H9 (cell line): ENCODE data around the gene F5. TPM values are rescaled to one million over a fixed set of nuclear protein-coding genes. Genes with fewer than 3 reads are reported as not detected.

Source experiments
- DNase-seq: peaks from one replicate; pipeline ENCODE4 v3.0.0-alpha.2; 2017
- H2AFZ ChIP-seq: one replicate; pipeline ENCODE4 v1.6.1; 2013; ENCODE audit warnings: mild to moderate bottlenecking, low read length, control low read depth, moderate library complexity
- H2AK5ac ChIP-seq: 2 replicates; pipeline ENCODE4 v1.6.1; 2013; ENCODE audit warnings: low read length, control low read depth, mixed read lengths; ENCODE audit not compliant: insufficient read length
- H2BK120ac ChIP-seq: one replicate; pipeline ENCODE4 v1.6.1; 2013; ENCODE audit warnings: low read depth, mild to moderate bottlenecking, low read length, control low read depth, inconsistent platforms; ENCODE audit not compliant: poor library complexity, severe bottlenecking
- H2BK12ac ChIP-seq: 2 replicates; pipeline ENCODE4 v1.6.1; 2013; ENCODE audit warnings: low read length, control low read depth, mixed read lengths, low read depth; ENCODE audit not compliant: insufficient read length
- H2BK15ac ChIP-seq: 2 replicates; pipeline ENCODE4 v1.6.1; 2013; ENCODE audit warnings: low read depth, low read length, control low read depth
- H2BK20ac ChIP-seq: one replicate; pipeline ENCODE4 v1.6.1; 2013; ENCODE audit warnings: low read depth, mild to moderate bottlenecking, low read length, control low read depth, inconsistent platforms; ENCODE audit not compliant: poor library complexity, severe bottlenecking
- H2BK5ac ChIP-seq: 2 replicates; pipeline ENCODE4 v1.6.1; 2013; ENCODE audit warnings: low read length, control low read depth, mixed read lengths; ENCODE audit not compliant: insufficient read length
- H3K14ac ChIP-seq: 2 replicates; pipeline ENCODE4 v1.6.1; 2013; ENCODE audit warnings: low read length, control low read depth; ENCODE audit not compliant: insufficient read depth
- H3K18ac ChIP-seq: 2 replicates; pipeline ENCODE4 v1.6.1; 2013; ENCODE audit warnings: low read depth, mild to moderate bottlenecking, mixed read lengths, low read length, control low read depth; ENCODE audit not compliant: insufficient read length
- H3K23ac ChIP-seq: 2 replicates; pipeline ENCODE4 v1.6.1; 2013; ENCODE audit warnings: low read length, control low read depth, mixed read lengths, low read depth; ENCODE audit not compliant: insufficient read length
- H3K23me2 ChIP-seq: 2 replicates; pipeline ENCODE4 v1.6.1; 2013; ENCODE audit warnings: low read depth, mild to moderate bottlenecking, mixed read lengths, low read length, control low read depth; ENCODE audit not compliant: insufficient read length, poor library complexity, severe bottlenecking
- H3K27ac ChIP-seq: 2 replicates; pipeline ENCODE4 v1.5.1; 2013; ENCODE audit warnings: low read length, control low read depth, mixed read lengths, low read depth; ENCODE audit not compliant: insufficient read length
- H3K27me3 ChIP-seq: 2 replicates; pipeline ENCODE4 v1.6.1; 2013; ENCODE audit warnings: low read length, control low read depth, inconsistent platforms; ENCODE audit not compliant: insufficient read depth
- H3K4ac ChIP-seq: 2 replicates; pipeline ENCODE4 v1.6.1; 2013; ENCODE audit warnings: low read depth, mild to moderate bottlenecking, control low read depth, inconsistent platforms, low read length, moderate library complexity
- H3K4me1 ChIP-seq: 2 replicates; pipeline ENCODE4 v1.6.1; 2013; ENCODE audit warnings: low read length, control low read depth, inconsistent platforms; ENCODE audit not compliant: insufficient read depth
- H3K4me2 ChIP-seq: 2 replicates; pipeline ENCODE4 v1.6.1; 2013; ENCODE audit warnings: low read length, control low read depth, mixed read lengths; ENCODE audit not compliant: insufficient read length, insufficient read depth
- H3K56ac ChIP-seq: 2 replicates; pipeline ENCODE4 v1.6.1; 2013; ENCODE audit warnings: low read depth, mild to moderate bottlenecking, mixed read lengths, low read length, control low read depth; ENCODE audit not compliant: insufficient read length
- H3K79me1 ChIP-seq: 2 replicates; pipeline ENCODE4 v1.6.1; 2013; ENCODE audit warnings: low read depth, mild to moderate bottlenecking, moderate library complexity, low read length, control low read depth, inconsistent platforms; ENCODE audit not compliant: insufficient read depth, poor library complexity, severe bottlenecking
- H3K79me2 ChIP-seq: 2 replicates; pipeline ENCODE4 v1.6.1; 2013; ENCODE audit warnings: low read length, control low read depth, inconsistent platforms; ENCODE audit not compliant: insufficient read depth
- H3K9ac ChIP-seq: 2 replicates; pipeline ENCODE4 v1.6.1; 2013; ENCODE audit warnings: low read length, control low read depth, mixed read lengths; ENCODE audit not compliant: insufficient read length; ENCODE audit errors: extremely low read depth
- H3K9me3 ChIP-seq: one replicate; pipeline ENCODE4 v1.6.1; 2013; ENCODE audit warnings: low read depth, low read length, inconsistent platforms; ENCODE audit not compliant: control insufficient read depth
- H3T11ph ChIP-seq: one replicate; pipeline ENCODE4 v1.6.1; 2013; ENCODE audit warnings: mild to moderate bottlenecking, low read length, control low read depth, inconsistent platforms
- H4K20me1 ChIP-seq: one replicate; pipeline ENCODE4 v1.6.1; 2013; ENCODE audit not compliant: control insufficient read depth, insufficient read length, insufficient read depth
- H4K5ac ChIP-seq: 2 replicates; pipeline ENCODE4 v1.6.1; 2013; ENCODE audit warnings: low read depth, mild to moderate bottlenecking, mixed read lengths, low read length, control low read depth; ENCODE audit not compliant: insufficient read length
- H4K8ac ChIP-seq: replicated peaks from 2 replicates; pipeline ENCODE4 v1.6.1; 2013; ENCODE audit warnings: low read length, control low read depth, mixed read lengths, low read depth; ENCODE audit not compliant: insufficient read length
- H4K91ac ChIP-seq: 2 replicates; pipeline ENCODE4 v1.6.1; 2013; ENCODE audit warnings: low read depth, mild to moderate bottlenecking, moderate library complexity, mixed read lengths, low read length, control low read depth; ENCODE audit not compliant: insufficient read length
- H3K27ac Mint-ChIP-seq, 3 experiments: 2 replicates in 2 of 3; 3 replicates in 1 of 3; pipeline ENCODE4 v1.8.0; 2020 to 2021; ENCODE audit warnings: mixed read lengths in 3 of 3, mild to moderate bottlenecking in 1 of 3, moderate library complexity in 1 of 3
- H3K27me3 Mint-ChIP-seq: 2 replicates; pipeline ENCODE4 v1.8.0; 2021; ENCODE audit warnings: low read depth, mild to moderate bottlenecking, moderate library complexity, mixed read lengths
- H3K36me3 Mint-ChIP-seq, 3 experiments: 2 replicates in 2 of 3; 3 replicates in 1 of 3; pipeline ENCODE4 v1.8.0; 2020 to 2021; ENCODE audit warnings: low read depth in 3 of 3, mixed read lengths in 3 of 3; ENCODE audit not compliant: insufficient read depth in 1 of 3
- H3K4me1 Mint-ChIP-seq, 2 experiments: 2 replicates each; pipeline ENCODE4 v1.8.0; 2020; ENCODE audit warnings: mixed read lengths in 2 of 2
- H3K4me3 Mint-ChIP-seq, 2 experiments: 2 replicates in 1 of 2; 3 replicates in 1 of 2; pipeline ENCODE4 v1.8.0; 2020 to 2021; ENCODE audit warnings: mild to moderate bottlenecking in 2 of 2, mixed read lengths in 2 of 2, moderate library complexity in 1 of 2
- H3K9me3 Mint-ChIP-seq, 2 experiments: 2 replicates in 1 of 2; 3 replicates in 1 of 2; pipeline ENCODE4 v1.8.0; 2020; ENCODE audit warnings: mild to moderate bottlenecking in 2 of 2, mixed read lengths in 2 of 2, moderate library complexity in 1 of 2
- CTCF ChIP-seq: fragments of 200-600 bp; sonication (generic); conservative IDR thresholded peaks from 3 replicates; pipeline ENCODE4 v1.8.0; 2021; ENCODE audit warnings: antibody characterized with exemption, mild to moderate bottlenecking
- WGBS: extraction: QIAGEN DNeasy Blood & Tissue Kit; methylation state at CpG from one replicate; pipeline ENCODE4 v1.1.7; 2013; ENCODE audit warnings: missing lambda C conversion rate, low lambda C conversion rate, mixed read lengths; ENCODE audit not compliant: insufficient read length; ENCODE audit errors: extremely low coverage; 5-methylcytosine and 5-hydroxymethylcytosine counted together
- total RNA-seq: library from RNA; stranded (reverse); gene quantifications from 2 replicates; pipeline ENCODE4 v1.2.1, GENCODE V29; 2021

F5 gene
- total RNA-seq, 1 experiment from 2014 or later, result 0.04 TPM

GRCh38 chr1:169601096-169601881 is 15.0 kb upstream of the F5 start:
- Mint-ChIP-seq H3K9me3 (no peaks in the 10 kb centered on the region), H3K27me3 (peaks cover 16% of the 10 kb centered on the region), H3K4me1 (no peaks in the 10 kb centered on the region), H3K4me3 (no peak overlapping the region), H3K27ac (no peak overlapping the region), H3K36me3 (no peaks in the 10 kb centered on the region)
- H2BK15ac ChIP-seq, result no peak overlapping the region
- no peak overlapping the region for H3K14ac ChIP-seq
- H4K5ac ChIP-seq, result no peak overlapping the region
- no peak overlapping the region for H2AFZ ChIP-seq
- H4K20me1 ChIP-seq, result no peaks in the 10 kb centered on the region
- H3K56ac ChIP-seq, result no peak overlapping the region
- no CpG with 5 or more reads among the region's 3 CpGs for WGBS
- H3T11ph ChIP-seq, result no peak overlapping the region
- H3K4me2 ChIP-seq, result no peak overlapping the region
- H3K23ac ChIP-seq, result no peak overlapping the region
- no peak overlapping the region for H3K4ac ChIP-seq
- no peaks in the 10 kb centered on the region for H3K9me3 ChIP-seq
- H2BK5ac ChIP-seq, result no peak overlapping the region
- H3K9ac ChIP-seq, result no peak overlapping the region
- H3K79me2 ChIP-seq, result no peaks in the 10 kb centered on the region
- no peak for DNase-seq
- no peaks in the 10 kb centered on the region for H3K27me3 ChIP-seq
- H4K8ac ChIP-seq, result no peak overlapping the region
- H3K79me1 ChIP-seq, result no peaks in the 10 kb centered on the region
- no peak overlapping the region for H3K18ac ChIP-seq
- no peak overlapping the region for H2AK5ac ChIP-seq
- H3K27ac ChIP-seq, result no peak overlapping the region
- no peak overlapping the region for H2BK20ac ChIP-seq
- peak; percentile 67 for TF ChIP-seq CTCF
- no peaks in the 10 kb centered on the region for H3K4me1 ChIP-seq
- no peaks in the 10 kb centered on the region for H3K23me2 ChIP-seq
- no peak overlapping the region for H2BK12ac ChIP-seq
- no peak overlapping the region for H2BK120ac ChIP-seq
- no peak overlapping the region for H4K91ac ChIP-seq
